HEK293 (cell line): ENCODE measurements around the gene GEMIN5.

ENCODE experiments used
- SCRT1 ChIP-seq: fragments of 450-650 bp; formaldehyde crosslinking; IDR thresholded peaks from 2 replicates; pipeline ENCODE4 v1.5.1; 2016; ENCODE audit warnings: missing biosample characterization, missing genetic modification characterization, borderline replicate concordance
- SP2 ChIP-seq: fragments of 450-650 bp; formaldehyde crosslinking; IDR thresholded peaks from 2 replicates; pipeline ENCODE4 v1.5.1; 2016; ENCODE audit warnings: missing biosample characterization, missing genetic modification characterization
- ZEB2 ChIP-seq: fragments of 450-650 bp; formaldehyde crosslinking; IDR thresholded peaks from 2 replicates; pipeline ENCODE4 v1.5.1; 2016; ENCODE audit warnings: missing biosample characterization, missing genetic modification characterization
- ZNF174 ChIP-seq: fragments of 450-650 bp; formaldehyde crosslinking; IDR thresholded peaks from 2 replicates; pipeline ENCODE4 v1.5.0; 2017; ENCODE audit warnings: missing biosample characterization, mild to moderate bottlenecking, missing genetic modification characterization
- ZSCAN23 ChIP-seq: fragments of 450-650 bp; formaldehyde crosslinking; IDR thresholded peaks from 2 replicates; pipeline ENCODE4 v1.5.1; 2016; ENCODE audit warnings: missing biosample characterization, missing genetic modification characterization
- TF ChIP-seq, protein P1 (sequence below): fragments of 450-650 bp; formaldehyde crosslinking; IDR thresholded peaks from 2 replicates; pipeline ENCODE4 v1.5.1; 2016; ENCODE audit warnings: missing biosample characterization, missing genetic modification characterization
- TF ChIP-seq, protein P2 (sequence below): fragments of 450-650 bp; formaldehyde crosslinking; IDR thresholded peaks from 2 replicates; pipeline ENCODE4 v1.5.1; 2016; ENCODE audit warnings: missing biosample characterization, missing genetic modification characterization

DNA sequence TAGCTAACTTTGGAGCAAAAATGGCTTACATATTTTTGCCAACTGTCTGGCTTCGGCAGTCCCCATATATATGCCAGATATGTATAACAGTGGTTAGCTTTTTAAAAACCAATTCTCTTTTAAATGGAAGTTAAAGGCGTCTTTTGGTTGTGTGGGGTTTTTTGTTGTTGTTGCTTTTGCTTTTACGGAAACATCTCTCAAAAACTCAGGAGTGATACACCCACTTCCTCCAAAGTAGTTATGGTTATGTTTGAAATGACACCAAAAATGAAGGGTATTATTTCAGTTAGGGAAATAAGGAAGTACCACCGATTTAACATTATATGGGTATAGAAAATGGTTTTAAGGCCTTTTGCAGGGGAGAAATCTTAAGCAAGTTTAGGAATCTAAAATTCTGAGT is 77.2 kb downstream of the GEMIN5 start:
- TF ChIP-seq, protein P1, sequence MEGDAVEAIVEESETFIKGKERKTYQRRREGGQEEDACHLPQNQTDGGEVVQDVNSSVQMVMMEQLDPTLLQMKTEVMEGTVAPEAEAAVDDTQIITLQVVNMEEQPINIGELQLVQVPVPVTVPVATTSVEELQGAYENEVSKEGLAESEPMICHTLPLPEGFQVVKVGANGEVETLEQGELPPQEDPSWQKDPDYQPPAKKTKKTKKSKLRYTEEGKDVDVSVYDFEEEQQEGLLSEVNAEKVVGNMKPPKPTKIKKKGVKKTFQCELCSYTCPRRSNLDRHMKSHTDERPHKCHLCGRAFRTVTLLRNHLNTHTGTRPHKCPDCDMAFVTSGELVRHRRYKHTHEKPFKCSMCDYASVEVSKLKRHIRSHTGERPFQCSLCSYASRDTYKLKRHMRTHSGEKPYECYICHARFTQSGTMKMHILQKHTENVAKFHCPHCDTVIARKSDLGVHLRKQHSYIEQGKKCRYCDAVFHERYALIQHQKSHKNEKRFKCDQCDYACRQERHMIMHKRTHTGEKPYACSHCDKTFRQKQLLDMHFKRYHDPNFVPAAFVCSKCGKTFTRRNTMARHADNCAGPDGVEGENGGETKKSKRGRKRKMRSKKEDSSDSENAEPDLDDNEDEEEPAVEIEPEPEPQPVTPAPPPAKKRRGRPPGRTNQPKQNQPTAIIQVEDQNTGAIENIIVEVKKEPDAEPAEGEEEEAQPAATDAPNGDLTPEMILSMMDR (tag by site-specific recombination), result no peak
- no peak for TF ChIP-seq SP2 (tag by site-specific recombination)
- no peak for TF ChIP-seq ZNF174 (tag by site-specific recombination)
- TF ChIP-seq ZEB2 (tag by site-specific recombination), result no peak
- TF ChIP-seq ZSCAN23 (tag by site-specific recombination), result no peak
- TF ChIP-seq SCRT1 (tag by site-specific recombination), result no peak
- TF ChIP-seq, protein P2, sequence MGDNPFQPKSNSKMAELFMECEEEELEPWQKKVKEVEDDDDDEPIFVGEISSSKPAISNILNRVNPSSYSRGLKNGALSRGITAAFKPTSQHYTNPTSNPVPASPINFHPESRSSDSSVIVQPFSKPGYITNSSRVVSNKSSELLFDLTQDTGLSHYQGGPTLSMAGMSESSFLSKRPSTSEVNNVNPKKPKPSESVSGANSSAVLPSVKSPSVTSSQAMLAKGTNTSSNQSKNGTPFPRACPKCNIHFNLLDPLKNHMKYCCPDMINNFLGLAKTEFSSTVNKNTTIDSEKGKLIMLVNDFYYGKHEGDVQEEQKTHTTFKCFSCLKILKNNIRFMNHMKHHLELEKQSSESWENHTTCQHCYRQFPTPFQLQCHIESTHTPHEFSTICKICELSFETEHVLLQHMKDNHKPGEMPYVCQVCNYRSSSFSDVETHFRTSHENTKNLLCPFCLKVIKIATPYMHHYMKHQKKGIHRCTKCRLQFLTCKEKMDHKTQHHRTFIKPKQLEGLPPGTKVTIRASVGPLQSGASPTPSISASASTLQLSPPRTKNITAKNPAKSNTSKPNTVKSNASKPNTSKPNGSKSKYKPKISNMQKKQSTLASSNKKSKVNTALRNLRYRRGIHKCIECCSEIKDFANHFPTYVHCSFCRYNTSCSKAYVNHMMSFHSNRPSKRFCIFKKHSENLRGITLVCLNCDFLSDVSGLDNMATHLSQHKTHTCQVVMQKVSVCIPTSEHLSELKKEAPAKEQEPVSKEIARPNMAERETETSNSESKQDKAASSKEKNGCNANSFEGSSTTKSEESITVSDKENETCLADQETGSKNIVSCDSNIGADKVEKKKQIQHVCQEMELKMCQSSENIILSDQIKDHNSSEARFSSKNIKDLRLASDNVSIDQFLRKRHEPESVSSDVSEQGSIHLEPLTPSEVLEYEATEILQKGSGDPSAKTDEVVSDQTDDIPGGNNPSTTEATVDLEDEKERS, result no peak
